ENCODE data around the gene DHRSX.

Gene DHRSX

GRCh38 chrX:2284133-2284532 is 216.6 kb downstream of the DHRSX start:
- TF ChIP-seq CTCF (IDR thresholded peaks at IDR 0.05; ENCODE audit: low read depth, low read length, poor library complexity, severe bottlenecking) (no peak), EZH2phosphoT487 (IDR thresholded peaks at IDR 0.05; ENCODE audit: borderline replicate concordance, low read length) (no peak)
- Histone ChIP-seq H3K27ac (ENCODE audit: low read depth, low read length) (no peak overlapping the region), H3K4me2 (ENCODE audit: low read length) (no peak overlapping the region), H3F3A (ENCODE audit: control insufficient read depth, insufficient read depth) (no peaks in the 10 kb centered on the region), H3K4me1 (ENCODE audit: control insufficient read depth, low read length) (no peaks in the 10 kb centered on the region), H3K27me3 (ENCODE audit: control insufficient read depth, low read length) (no peaks in the 10 kb centered on the region), H3K4me3 (ENCODE audit: low read length) (no peak overlapping the region), H3K36me3 (ENCODE audit: control insufficient read depth, low read length) (no peaks in the 10 kb centered on the region), H3K9me2 (replicated peaks; ENCODE audit: control insufficient read depth, low read length) (no peaks in the 10 kb centered on the region), H3K9me3 (ENCODE audit: control insufficient read depth, insufficient read depth, low read length) (peaks cover 6% of the 10 kb centered on the region), H3K79me2 (ENCODE audit: control insufficient read depth, low read length) (no peaks in the 10 kb centered on the region), H4K20me1 (ENCODE audit: control insufficient read depth, insufficient read depth, low read depth, low read length) (no peaks in the 10 kb centered on the region)

- no peaks in the 10 kb centered on the region for H3K4me1 ChIP-seq (ENCODE audit: control insufficient read depth, low read length)
- no peaks in the 10 kb centered on the region for H3K79me2 ChIP-seq (ENCODE audit: control insufficient read depth, low read length)
- TF ChIP-seq EZH2phosphoT487 (IDR thresholded peaks at IDR 0.05; ENCODE audit: borderline replicate concordance, low read length) = no peak
- no peak for TF ChIP-seq CTCF (IDR thresholded peaks at IDR 0.05; ENCODE audit: low read depth, low read length, poor library complexity, severe bottlenecking)
- H3K4me3 ChIP-seq (ENCODE audit: low read length) = no peak overlapping the region
- no peaks in the 10 kb centered on the region for H3K36me3 ChIP-seq (ENCODE audit: control insufficient read depth, low read length)
- H3K27me3 ChIP-seq (ENCODE audit: control insufficient read depth, low read length) = no peaks in the 10 kb centered on the region
- no peaks in the 10 kb centered on the region for H3K9me2 ChIP-seq (replicated peaks; ENCODE audit: control insufficient read depth, low read length)
- H3K9me3 ChIP-seq (ENCODE audit: control insufficient read depth, insufficient read depth, low read length) = peaks cover 6% of the 10 kb centered on the region
- no peaks in the 10 kb centered on the region for H3F3A ChIP-seq (ENCODE audit: control insufficient read depth, insufficient read depth)
- H3K4me2 ChIP-seq (ENCODE audit: low read length) = no peak overlapping the region
- no peaks in the 10 kb centered on the region for H4K20me1 ChIP-seq (ENCODE audit: control insufficient read depth, insufficient read depth, low read depth, low read length)
- no peak overlapping the region for H3K27ac ChIP-seq (ENCODE audit: low read depth, low read length)
Observed at GRCh38 chrX:2283111-2283859, 217.5 kb downstream of the DHRSX start.

- Histone ChIP-seq H3K4me1 (ENCODE audit: control insufficient read depth, low read length) (no peaks in the 10 kb centered on the region), H3K9me2 (replicated peaks; ENCODE audit: control insufficient read depth, low read length) (no peaks in the 10 kb centered on the region), H3K4me2 (ENCODE audit: low read length) (no peak overlapping the region), H3K9me3 (ENCODE audit: control insufficient read depth, insufficient read depth, low read length) (peaks cover 6% of the 10 kb centered on the region), H3K36me3 (ENCODE audit: control insufficient read depth, low read length) (no peaks in the 10 kb centered on the region), H3K27ac (ENCODE audit: low read depth, low read length) (no peak overlapping the region), H3F3A (ENCODE audit: control insufficient read depth, insufficient read depth) (no peaks in the 10 kb centered on the region), H3K4me3 (ENCODE audit: low read length) (no peak overlapping the region), H3K79me2 (ENCODE audit: control insufficient read depth, low read length) (no peaks in the 10 kb centered on the region), H4K20me1 (ENCODE audit: control insufficient read depth, insufficient read depth, low read depth, low read length) (no peaks in the 10 kb centered on the region), H3K27me3 (ENCODE audit: control insufficient read depth, low read length) (no peaks in the 10 kb centered on the region)
- TF ChIP-seq CTCF (IDR thresholded peaks at IDR 0.05; ENCODE audit: low read depth, low read length, poor library complexity, severe bottlenecking) (no peak), EZH2phosphoT487 (IDR thresholded peaks at IDR 0.05; ENCODE audit: borderline replicate concordance, low read length) (no peak)
Observed at GRCh38 chrX:2282490-2283090, 218.2 kb downstream of the DHRSX start.
